Endothelial cell of umbilical vein (primary cell): ENCODE results near the gene HIP1. TPM values are rescaled to one million over a fixed set of nuclear protein-coding genes. Genes with fewer than 3 reads are reported as not detected.
A peak's percentile ranks its signal among the peaks of the same experiment; 100 is the strongest.
"Not testable (repeated sequence)": the region's sequence is repeated elsewhere in the genome, so short reads cannot be mapped to it uniquely, and the experiment has no call there.

Experiments
- BruUV-seq: library from RNA; stranded (reverse); fragments of 400-500 nt; replicated peaks from 2 replicates; lab custom pipeline; 2021; lab: Mats Ljungman, UMichigan
- CTCF ChIA-PET: fragments of 300-600, 350-600 bp; sonication (Branson Sonifier 250); formaldehyde crosslinking; loops from one replicate; lab custom pipeline; 2021; ENCODE audit warnings: antibody characterized with exemption, inconsistent platforms; lab: Charles Lee
- POLR2A ChIA-PET: fragments of 300-600, 350-600 bp; sonication (Branson Sonifier 250); formaldehyde crosslinking; loops from one replicate; lab custom pipeline; 2021; ENCODE audit warnings: antibody characterized with exemption, inconsistent platforms; lab: Charles Lee
- DNase-seq: peaks from one replicate; pipeline ENCODE4 v3.0.0-alpha.2; 2011; ENCODE audit warnings: low read depth, low spot score
- FAIRE-seq: peaks from 2 replicates; lab custom pipeline; 2011; peaks lifted over from hg19 to GRCh38; lab: Jason Lieb, UNC
- H2AFZ ChIP-seq: 2 replicates; pipeline ENCODE4 v1.6.0; 2012; ENCODE audit warnings: low read depth, low read length, control low read depth, inconsistent platforms
- H3K27ac ChIP-seq: 2 replicates; pipeline ENCODE4 v1.5.1; 2011; ENCODE audit warnings: low read depth, mild to moderate bottlenecking, control low read depth, low read length, moderate library complexity; ENCODE audit not compliant: insufficient read depth
- H3K27me3 ChIP-seq, 2 experiments: 2 replicates each; pipeline versions ENCODE4 v1.6.0 to v1.6.1; 2011; ENCODE audit warnings: low read length in 2 of 2, mixed read lengths in 1 of 2; ENCODE audit not compliant: control insufficient read depth in 2 of 2, insufficient read depth in 2 of 2
- H3K36me3 ChIP-seq, 2 experiments: 2 replicates in 1 of 2; 3 replicates in 1 of 2; pipeline ENCODE4 v1.5.1; 2011; ENCODE audit warnings: low read length in 2 of 2, mild to moderate bottlenecking in 1 of 2, moderate library complexity in 1 of 2; ENCODE audit not compliant: control insufficient read depth in 2 of 2, insufficient read depth in 2 of 2; ENCODE audit errors: extremely low read depth in 1 of 2
- H3K4me1 ChIP-seq: 3 replicates; pipeline ENCODE4 v1.5.1; 2011; ENCODE audit warnings: mild to moderate bottlenecking, low read length; ENCODE audit not compliant: control insufficient read depth, insufficient read depth; ENCODE audit errors: extremely low read depth
- H3K4me2 ChIP-seq: 2 replicates; pipeline ENCODE4 v1.6.1; 2011; ENCODE audit warnings: low read length, control low read depth, mixed read lengths; ENCODE audit not compliant: insufficient read depth
- H3K4me3 ChIP-seq, 3 experiments: fragments of 200-600 bp in 1 of 3; sonication (generic), shearing (Covaris generic) in 1 of 3; replicated peaks in 1 of 3; 2 replicates each; pipeline ENCODE4 v1.5.1; 2011 to 2016; ENCODE audit warnings: control low read depth in 3 of 3, low read length in 3 of 3, mild to moderate bottlenecking in 2 of 3, inconsistent platforms in 1 of 3, low read depth in 1 of 3, moderate library complexity in 1 of 3; ENCODE audit not compliant: insufficient read depth in 1 of 3
- H3K79me2 ChIP-seq: 2 replicates; pipeline ENCODE4 v1.6.0; 2012; ENCODE audit warnings: low read length, inconsistent platforms; ENCODE audit not compliant: control insufficient read depth, insufficient read depth
- H3K9ac ChIP-seq: replicated peaks from 2 replicates; pipeline ENCODE3; 2011; ENCODE audit warnings: low read length, control low read depth; ENCODE audit not compliant: insufficient read depth; ENCODE audit errors: extremely low read depth
- H3K9me1 ChIP-seq: replicated peaks from 3 replicates; pipeline ENCODE4 v1.6.0; 2011; ENCODE audit warnings: mild to moderate bottlenecking, low read length; ENCODE audit not compliant: control insufficient read depth, insufficient read depth; ENCODE audit errors: extremely low read depth
- H3K9me3 ChIP-seq: replicated peaks from 2 replicates; pipeline ENCODE4 v1.5.1; 2012; ENCODE audit warnings: low read length, inconsistent platforms; ENCODE audit not compliant: control insufficient read depth, insufficient read depth
- H4K20me1 ChIP-seq: replicated peaks from 2 replicates; pipeline ENCODE3; 2011; ENCODE audit warnings: mild to moderate bottlenecking, low read length; ENCODE audit not compliant: control insufficient read depth, insufficient read depth; ENCODE audit errors: extremely low read depth
- EZH2 ChIP-seq: IDR thresholded peaks from 2 replicates; pipeline ENCODE4 v1.6.1; 2012; ENCODE audit warnings: borderline replicate concordance, low read depth, mild to moderate bottlenecking, moderate library complexity, low read length, inconsistent platforms; ENCODE audit not compliant: severe bottlenecking
- FOS ChIP-seq: IDR thresholded peaks from 2 replicates; pipeline ENCODE4 v1.6.1; 2011; ENCODE audit warnings: mild to moderate bottlenecking, low read length, moderate library complexity, borderline replicate concordance; ENCODE audit not compliant: insufficient read depth
- GATA2 ChIP-seq: IDR thresholded peaks from 2 replicates; pipeline ENCODE4 v1.7.0; 2011; ENCODE audit warnings: low read depth, mild to moderate bottlenecking, moderate library complexity, mixed read lengths, low read length; ENCODE audit not compliant: insufficient read length, insufficient read depth
- POLR2A ChIP-seq: IDR thresholded peaks from 2 replicates; pipeline ENCODE4 v1.6.1; 2012; ENCODE audit warnings: low read depth, mild to moderate bottlenecking, control low read depth, low read length
- POLR2AphosphoS5 ChIP-seq: IDR thresholded peaks from 2 replicates; pipeline ENCODE4 v1.6.1; 2012; ENCODE audit warnings: low read depth, mild to moderate bottlenecking, control low read depth, low read length, moderate library complexity; ENCODE audit not compliant: insufficient read depth
- dilution Hi-C: fragments of 300-500 bp; cut with MboI; formaldehyde crosslinking; loops from one replicate; pipeline ENCODE4 v1.15.0; 2019; ENCODE audit warnings: low sequenced_read_pairs; ENCODE audit not compliant: extremely low pct_ligation_motif_present
- intact Hi-C: fragments of 100-400 bp; cut with micrococcal nuclease; formaldehyde crosslinking; loops from one replicate; pipeline ENCODE4 v1.10.0; 2022
- polyA plus RNA-seq, 4 experiments: library from polyadenylated mRNA; depleted of rRNA in 3 of 4; stranded (reverse) in 3 of 4; unstranded in 1 of 4; fragments of >200 nt; gene quantifications; 2 replicates each; pipeline versions ENCODE4 v1.2.1 to v1.2.3, GENCODE V29; 2011 to 2012; ENCODE audit warnings: missing spikeins in 1 of 4
- total RNA-seq: library from RNA; stranded (reverse); gene quantifications from 2 replicates; pipeline ENCODE4 v1.2.3, GENCODE V29; 2021
- TF ChIP-seq, protein P1 (sequence below), 2 donors: IDR thresholded peaks; 1 replicate in 1 of 2; 2 replicates in 1 of 2; pipeline ENCODE4 v1.5.1; 2011; ENCODE audit warnings: low read length in 2 of 2, mild to moderate bottlenecking in 2 of 2, moderate library complexity in 2 of 2, control low read depth in 1 of 2, inconsistent platforms in 1 of 2, low read depth in 1 of 2; ENCODE audit not compliant: insufficient read depth in 1 of 2; ENCODE audit errors: extremely low read depth in 1 of 2

Gene HIP1
- total and polyA plus RNA-seq, 2 donors (not counting 3 experiments of a cell fraction or from before 2014, with no cell fraction given) = 23.7 to 47.6 TPM

DNA sequence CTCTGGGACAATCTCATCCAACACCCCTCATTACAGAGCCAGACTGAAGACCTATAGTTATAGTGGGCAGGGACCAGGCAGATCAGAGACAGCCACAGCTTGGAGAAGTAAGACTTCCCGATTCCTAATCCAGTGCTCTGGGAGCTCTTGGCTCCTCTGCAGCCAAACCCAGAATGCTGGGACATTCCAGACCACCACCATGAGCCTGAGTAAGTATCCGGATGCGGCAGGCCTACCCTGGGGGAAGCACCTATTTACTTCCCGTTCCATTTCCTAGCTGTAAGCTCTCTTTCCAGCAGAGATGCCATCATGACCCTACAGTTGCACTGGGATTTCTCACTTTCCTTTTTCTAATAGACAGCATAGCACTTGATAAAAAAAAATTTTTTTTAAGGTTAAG lies 16.4 kb downstream of the HIP1 start:
- Histone ChIP-seq H4K20me1 (no peaks in the 10 kb centered on the region), H3K79me2 (no peaks in the 10 kb centered on the region), H3K9ac (no peak overlapping the region), H3K27me3 (no peaks in the 10 kb centered on the region), H3K9me3 (no peaks in the 10 kb centered on the region), H2AFZ (peak overlapping the region; percentile 45), H3K9me1 (no peaks in the 10 kb centered on the region), H3K4me3 (no peak overlapping the region), H3K27ac (no peak overlapping the region), H3K36me3 (no peaks in the 10 kb centered on the region), H3K4me2 (no peak overlapping the region), H3K4me1 (no peaks in the 10 kb centered on the region)
- FAIRE-seq (no peak), DNase-seq (no peak)
- no peak for TF ChIP-seq POLR2A
- no peak for TF ChIP-seq POLR2AphosphoS5
- TF ChIP-seq EZH2 = no peak
- no peak for TF ChIP-seq FOS
- TF ChIP-seq, protein P1, sequence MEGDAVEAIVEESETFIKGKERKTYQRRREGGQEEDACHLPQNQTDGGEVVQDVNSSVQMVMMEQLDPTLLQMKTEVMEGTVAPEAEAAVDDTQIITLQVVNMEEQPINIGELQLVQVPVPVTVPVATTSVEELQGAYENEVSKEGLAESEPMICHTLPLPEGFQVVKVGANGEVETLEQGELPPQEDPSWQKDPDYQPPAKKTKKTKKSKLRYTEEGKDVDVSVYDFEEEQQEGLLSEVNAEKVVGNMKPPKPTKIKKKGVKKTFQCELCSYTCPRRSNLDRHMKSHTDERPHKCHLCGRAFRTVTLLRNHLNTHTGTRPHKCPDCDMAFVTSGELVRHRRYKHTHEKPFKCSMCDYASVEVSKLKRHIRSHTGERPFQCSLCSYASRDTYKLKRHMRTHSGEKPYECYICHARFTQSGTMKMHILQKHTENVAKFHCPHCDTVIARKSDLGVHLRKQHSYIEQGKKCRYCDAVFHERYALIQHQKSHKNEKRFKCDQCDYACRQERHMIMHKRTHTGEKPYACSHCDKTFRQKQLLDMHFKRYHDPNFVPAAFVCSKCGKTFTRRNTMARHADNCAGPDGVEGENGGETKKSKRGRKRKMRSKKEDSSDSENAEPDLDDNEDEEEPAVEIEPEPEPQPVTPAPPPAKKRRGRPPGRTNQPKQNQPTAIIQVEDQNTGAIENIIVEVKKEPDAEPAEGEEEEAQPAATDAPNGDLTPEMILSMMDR (IDR thresholded peaks at IDR 0.05; ENCODE audit: extremely low read depth in 1 of 2, insufficient read depth in 1 of 2, low read depth in 1 of 2, low read length in 2 of 2) = no peak
- TF ChIP-seq GATA2 = no peak
- dilution Hi-C loops = no loop called here
- CTCF ChIA-PET = interaction anchor here (1.6 kb wide), 1 partner anchor 35 kb away, joined by 5 read pairs; no protein-coding TSS in a partner anchor
- intact Hi-C loops = no loop called here
- BruUV-seq = no TSS peak
- POLR2A ChIA-PET = no interaction called here

DNA sequence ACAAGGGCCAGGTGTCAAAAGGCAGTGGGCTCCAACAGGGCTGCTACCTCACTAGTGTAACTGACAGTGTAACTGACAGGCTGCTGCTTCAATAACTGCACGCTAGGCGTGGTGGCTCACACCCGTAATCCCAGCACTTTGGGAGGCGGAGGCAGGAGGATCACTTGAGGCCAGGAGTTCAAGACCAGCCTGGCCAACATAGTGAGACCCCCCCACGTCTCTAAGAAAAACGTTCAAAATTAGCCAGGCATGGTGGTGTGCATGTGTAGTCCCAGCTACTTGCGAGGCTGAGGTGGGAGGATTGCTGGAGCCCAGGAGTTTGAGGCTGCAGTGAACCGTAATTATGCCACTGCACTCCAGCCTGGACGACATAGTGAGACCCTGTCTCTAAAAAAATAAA lies 16.8 kb downstream of the HIP1 start:
- H3K27ac ChIP-seq, H3K4me2 ChIP-seq, DNase-seq, H3K9me1 ChIP-seq, H3K9ac ChIP-seq, H3K4me3 ChIP-seq, H3K36me3 ChIP-seq, H3K27me3 ChIP-seq, FAIRE-seq, H4K20me1 ChIP-seq, H3K4me1 ChIP-seq, BruUV-seq, H3K79me2 ChIP-seq, H3K9me3 ChIP-seq, H2AFZ ChIP-seq, dilution Hi-C loops, intact Hi-C loops, POLR2A ChIA-PET: not testable (repeated sequence)
- CTCF ChIA-PET = interaction anchor here (1.6 kb wide), 1 partner anchor 35 kb away, joined by 5 read pairs; no protein-coding TSS in a partner anchor
